ENCODE measurements around the gene SACM1L. TPM values are rescaled to one million over a fixed set of nuclear protein-coding genes. Genes with fewer than 3 reads are reported as not detected.
A peak's percentile ranks its signal among the peaks of the same experiment; 100 is the strongest.

Gene SACM1L
- total RNA-seq, 1 donor from 2014 or later, result 46.8 TPM

DNA sequence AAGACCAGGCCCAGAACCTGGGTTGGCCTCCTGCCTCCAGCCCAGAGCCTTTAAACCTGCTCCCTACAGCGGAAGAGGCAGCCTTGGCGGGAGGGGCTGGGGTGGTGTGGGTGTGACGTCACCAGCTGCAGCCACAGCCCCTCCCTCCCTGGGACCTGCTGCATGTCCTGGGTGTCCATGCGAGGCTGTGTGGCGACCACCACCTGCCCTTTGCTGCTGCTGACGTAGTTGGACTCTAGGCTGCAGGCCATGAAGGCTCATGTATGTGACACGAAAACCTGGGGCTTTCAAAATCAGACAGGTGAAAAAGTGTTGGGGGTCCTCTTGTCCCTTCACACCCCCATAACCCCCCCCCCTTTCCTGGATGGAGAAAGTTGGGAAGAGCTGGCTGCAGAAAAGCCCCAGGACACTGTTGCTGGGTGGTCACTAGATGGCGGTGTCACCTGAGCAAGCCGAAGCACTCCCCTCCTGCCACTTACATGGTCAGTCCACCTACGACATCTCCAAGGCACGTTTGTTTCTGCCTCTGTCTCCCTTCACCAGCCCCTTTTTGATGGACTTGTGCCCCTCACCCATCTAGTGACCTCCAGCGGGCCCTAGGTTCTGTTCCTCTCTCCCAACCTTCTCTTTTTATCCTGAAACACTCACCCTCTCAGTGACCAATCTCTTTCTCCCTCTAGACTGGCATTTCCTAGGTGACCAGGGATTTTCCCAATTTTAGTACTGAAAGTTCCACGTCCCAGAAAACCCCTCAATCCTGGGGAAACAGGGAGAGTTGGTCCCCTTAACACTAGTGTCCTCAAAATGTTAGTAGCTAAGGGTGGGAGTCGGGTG, 71.9 kb downstream of the SACM1L start:
- H3K9me3 Mint-ChIP-seq (ENCODE audit: unreplicated experiment), result no peaks in the 10 kb centered on the region
- H3K4me1 Mint-ChIP-seq (ENCODE audit: unreplicated experiment), result no peaks in the 10 kb centered on the region
- H3K4me3 Mint-ChIP-seq (ENCODE audit: unreplicated experiment), result no peak overlapping the region
- peaks cover 1% of the 10 kb centered on the region for H3K27me3 Mint-ChIP-seq (ENCODE audit: unreplicated experiment)
- H3K27ac Mint-ChIP-seq (ENCODE audit: unreplicated experiment), result no peak overlapping the region
- DNase-seq (ENCODE audit: low spot score), result peak; percentile 68
- H3K36me3 Mint-ChIP-seq (ENCODE audit: low read depth, unreplicated experiment), result peaks cover 4% of the 10 kb centered on the region
- TF ChIP-seq CTCF (IDR thresholded peaks at IDR 0.05; ENCODE audit: unreplicated experiment), result peak; percentile 61

- no peak for DNase-seq (ENCODE audit: low spot score)
- no peaks in the 10 kb centered on the region for H3K4me1 Mint-ChIP-seq (ENCODE audit: unreplicated experiment)
- no peaks in the 10 kb centered on the region for H3K9me3 Mint-ChIP-seq (ENCODE audit: unreplicated experiment)
- H3K27ac Mint-ChIP-seq (ENCODE audit: unreplicated experiment), result no peak overlapping the region
- peaks cover 4% of the 10 kb centered on the region for H3K36me3 Mint-ChIP-seq (ENCODE audit: low read depth, unreplicated experiment)
- TF ChIP-seq CTCF (IDR thresholded peaks at IDR 0.05; ENCODE audit: unreplicated experiment), result no peak
- no peak overlapping the region for H3K4me3 Mint-ChIP-seq (ENCODE audit: unreplicated experiment)
- peaks cover 1% of the 10 kb centered on the region for H3K27me3 Mint-ChIP-seq (ENCODE audit: unreplicated experiment)
These were observed 72.6 kb downstream of the SACM1L start for GRCh38 chr3:45761831-45762230.

- TF ChIP-seq CTCF (IDR thresholded peaks at IDR 0.05; ENCODE audit: unreplicated experiment), result no peak
- Mint-ChIP-seq H3K27ac (ENCODE audit: unreplicated experiment) (no peak overlapping the region), H3K36me3 (ENCODE audit: low read depth, unreplicated experiment) (peaks cover 4% of the 10 kb centered on the region), H3K4me3 (ENCODE audit: unreplicated experiment) (no peak overlapping the region), H3K27me3 (ENCODE audit: unreplicated experiment) (peaks cover 1% of the 10 kb centered on the region), H3K9me3 (ENCODE audit: unreplicated experiment) (no peaks in the 10 kb centered on the region), H3K4me1 (ENCODE audit: unreplicated experiment) (no peaks in the 10 kb centered on the region)
- no peak for DNase-seq (ENCODE audit: low spot score)
These were observed 73.6 kb downstream of the SACM1L start for GRCh38 chr3:45762647-45763302.

DNA sequence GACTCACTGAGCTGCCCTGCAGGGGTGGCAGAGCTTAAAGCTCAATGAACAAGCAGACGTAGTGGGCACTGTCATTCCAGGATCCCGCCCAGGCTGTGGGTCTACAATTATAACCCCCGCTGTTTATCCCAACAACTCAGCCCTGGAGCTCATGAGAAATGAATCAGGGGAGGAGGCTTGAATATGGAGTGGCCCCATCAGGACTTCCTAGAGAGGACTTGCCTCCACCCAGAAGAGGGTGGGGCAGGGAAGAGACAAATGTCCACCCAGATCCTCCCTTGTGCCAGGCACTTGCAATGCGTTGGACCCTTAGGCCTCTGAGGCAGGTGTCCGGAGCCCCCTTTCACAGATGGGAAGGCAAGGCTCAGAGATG, 74.1 kb downstream of the SACM1L start:
- H3K27ac Mint-ChIP-seq (ENCODE audit: unreplicated experiment), result no peak overlapping the region
- DNase-seq (ENCODE audit: low spot score), result no peak

More for the DNA sequence above, 74.1 kb downstream of the SACM1L start:
- H3K27me3 Mint-ChIP-seq (ENCODE audit: unreplicated experiment), result peaks cover 1% of the 10 kb centered on the region
- H3K9me3 Mint-ChIP-seq (ENCODE audit: unreplicated experiment), result no peaks in the 10 kb centered on the region
- TF ChIP-seq CTCF (IDR thresholded peaks at IDR 0.05; ENCODE audit: unreplicated experiment), result no peak
- H3K4me1 Mint-ChIP-seq (ENCODE audit: unreplicated experiment), result no peaks in the 10 kb centered on the region
- peaks cover 4% of the 10 kb centered on the region for H3K36me3 Mint-ChIP-seq (ENCODE audit: low read depth, unreplicated experiment)
- no peak overlapping the region for H3K4me3 Mint-ChIP-seq (ENCODE audit: unreplicated experiment)
